OCI-M1 (cell line): ENCODE data around the gene ITPK1.

Experiments used
- DNase-seq: peaks from one replicate; lab custom pipeline; 2025; lab: John Stamatoyannopoulos, UW

The ITPK1 gene

GRCh38 chr14:93061380-93062012, 54.2 kb downstream of the ITPK1 start:
- DNase-seq, result peak; percentile 5

DNA sequence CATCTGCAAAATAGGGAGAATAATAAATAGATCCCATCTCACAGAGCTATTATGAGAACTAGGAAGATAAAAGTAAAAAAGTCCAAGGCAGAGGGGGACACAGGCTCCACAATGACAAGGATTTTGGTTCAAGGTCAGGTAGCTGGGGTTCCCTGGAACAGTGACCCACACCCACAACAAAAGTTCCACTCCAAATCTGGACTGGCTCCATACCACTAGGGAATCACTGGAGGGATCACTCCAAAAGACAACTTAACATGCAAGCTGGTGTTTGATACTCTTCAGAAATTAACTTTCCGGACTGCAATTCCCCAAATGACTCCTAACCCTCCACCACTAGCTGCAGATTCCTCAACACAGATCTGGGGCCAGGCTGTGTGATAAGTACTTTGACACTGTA, 54.9 kb downstream of the ITPK1 start:
- no peak for DNase-seq

DNA sequence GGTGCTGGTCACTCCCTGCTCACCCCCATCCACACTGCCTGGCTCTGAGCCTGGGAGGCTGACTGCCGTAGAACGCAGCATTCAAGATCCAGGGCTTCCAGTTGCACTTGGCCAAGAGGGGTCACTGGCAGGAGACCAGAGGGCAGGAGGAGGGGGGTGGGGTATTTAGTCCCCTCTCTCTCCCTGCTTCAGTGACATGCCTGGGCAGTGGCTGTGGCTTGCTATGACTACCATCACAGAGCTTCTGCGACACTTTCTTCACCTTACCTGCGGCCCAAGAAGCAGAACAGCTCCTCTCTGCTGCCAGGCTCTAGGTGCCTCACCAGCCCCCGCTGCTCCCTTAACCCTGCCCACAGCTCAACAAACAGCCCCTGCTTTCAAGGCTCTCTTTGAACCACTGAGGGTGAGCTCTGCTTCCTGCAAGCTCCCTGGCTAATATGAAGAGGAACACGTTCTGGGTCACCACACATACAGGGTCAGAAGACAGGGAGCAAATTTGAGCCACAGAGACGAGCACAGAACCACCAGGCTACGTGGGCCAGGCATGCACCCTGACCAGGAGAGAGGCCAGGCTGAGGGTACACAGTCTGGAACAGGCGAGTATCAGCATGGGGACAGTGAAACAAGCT, 55.7 kb downstream of the ITPK1 start:
- no peak for DNase-seq

GRCh38 chr14:93059260-93059659, 56.5 kb downstream of the ITPK1 start:
- DNase-seq, result no peak

DNA sequence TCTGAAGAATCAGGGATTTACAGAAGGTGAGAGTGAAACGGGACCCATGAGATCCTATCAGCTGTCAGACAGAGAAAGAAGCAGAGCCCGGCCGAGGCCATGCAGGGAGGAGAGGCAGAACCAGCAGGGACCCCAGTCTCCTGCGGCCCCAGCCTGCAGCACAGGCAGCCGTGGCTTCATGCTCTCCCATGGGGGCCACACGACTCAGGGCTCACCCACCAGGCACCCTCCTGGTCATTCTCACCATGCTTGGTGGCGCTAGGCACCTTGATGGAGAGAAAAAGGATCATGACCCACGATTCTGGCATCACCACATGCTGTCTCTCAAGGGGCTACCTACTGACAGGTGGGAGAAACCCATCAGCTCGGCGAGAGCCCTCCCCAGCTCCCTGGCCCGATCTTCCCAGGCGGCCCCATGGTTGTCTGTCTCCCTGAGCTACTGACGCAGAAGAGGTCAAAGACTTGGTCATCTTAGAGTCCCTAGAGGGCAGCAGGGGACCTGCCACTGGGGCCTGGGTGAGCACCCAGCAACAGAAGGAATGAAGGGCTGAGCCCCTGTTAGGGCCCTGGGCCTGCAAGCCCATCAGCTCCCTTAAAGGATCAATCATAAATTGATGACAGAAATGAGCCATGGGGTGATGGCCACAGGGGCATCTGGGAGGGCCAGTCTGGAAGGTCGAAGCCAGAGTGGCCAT, 58.0 kb downstream of the ITPK1 start:
- no peak for DNase-seq

GRCh38 chr14:93056840-93057585, 58.7 kb downstream of the ITPK1 start:
- DNase-seq, result no peak

DNA sequence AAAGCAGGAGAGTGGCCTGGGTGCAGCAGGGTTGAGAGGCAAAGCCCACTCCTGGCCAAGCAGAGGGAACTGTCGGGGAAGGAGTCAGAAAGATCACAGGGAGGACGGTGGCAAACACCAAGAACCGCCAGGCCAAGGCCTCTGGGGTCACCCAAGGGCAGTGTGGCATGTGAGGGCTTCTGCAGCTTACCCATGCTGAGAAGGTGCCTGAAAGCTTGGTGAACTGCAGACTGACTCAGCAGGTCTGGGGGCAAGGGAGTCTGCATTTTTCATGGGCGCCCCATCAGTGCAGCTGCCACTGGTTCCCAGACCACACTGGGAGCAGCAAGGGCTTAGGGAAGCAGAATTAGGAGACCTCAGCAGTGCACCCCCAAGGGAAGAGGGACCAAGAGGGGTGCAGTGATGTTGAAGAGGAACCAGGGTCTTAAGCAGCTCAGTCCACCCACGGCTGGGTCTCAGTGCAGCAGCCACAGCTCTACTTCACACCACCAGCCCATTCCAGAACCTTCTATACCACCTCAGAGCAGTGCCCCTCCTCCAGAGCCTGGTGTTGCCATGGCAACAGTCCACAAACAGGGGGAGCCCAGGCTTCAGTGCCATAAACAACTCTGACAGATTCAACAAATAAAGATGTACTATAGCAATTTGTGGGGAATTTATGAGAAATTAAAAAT, 59.4 kb downstream of the ITPK1 start:
- no peak for DNase-seq

- DNase-seq, result no peak
Measured at GRCh38 chr14:93055651-93056115, 60.0 kb downstream of the ITPK1 start.

- no peak for DNase-seq
Measured at GRCh38 chr14:93054876-93055275, 60.8 kb downstream of the ITPK1 start.

GRCh38 chr14:93054006-93054405, 61.7 kb downstream of the ITPK1 start:
- no peak for DNase-seq

DNA sequence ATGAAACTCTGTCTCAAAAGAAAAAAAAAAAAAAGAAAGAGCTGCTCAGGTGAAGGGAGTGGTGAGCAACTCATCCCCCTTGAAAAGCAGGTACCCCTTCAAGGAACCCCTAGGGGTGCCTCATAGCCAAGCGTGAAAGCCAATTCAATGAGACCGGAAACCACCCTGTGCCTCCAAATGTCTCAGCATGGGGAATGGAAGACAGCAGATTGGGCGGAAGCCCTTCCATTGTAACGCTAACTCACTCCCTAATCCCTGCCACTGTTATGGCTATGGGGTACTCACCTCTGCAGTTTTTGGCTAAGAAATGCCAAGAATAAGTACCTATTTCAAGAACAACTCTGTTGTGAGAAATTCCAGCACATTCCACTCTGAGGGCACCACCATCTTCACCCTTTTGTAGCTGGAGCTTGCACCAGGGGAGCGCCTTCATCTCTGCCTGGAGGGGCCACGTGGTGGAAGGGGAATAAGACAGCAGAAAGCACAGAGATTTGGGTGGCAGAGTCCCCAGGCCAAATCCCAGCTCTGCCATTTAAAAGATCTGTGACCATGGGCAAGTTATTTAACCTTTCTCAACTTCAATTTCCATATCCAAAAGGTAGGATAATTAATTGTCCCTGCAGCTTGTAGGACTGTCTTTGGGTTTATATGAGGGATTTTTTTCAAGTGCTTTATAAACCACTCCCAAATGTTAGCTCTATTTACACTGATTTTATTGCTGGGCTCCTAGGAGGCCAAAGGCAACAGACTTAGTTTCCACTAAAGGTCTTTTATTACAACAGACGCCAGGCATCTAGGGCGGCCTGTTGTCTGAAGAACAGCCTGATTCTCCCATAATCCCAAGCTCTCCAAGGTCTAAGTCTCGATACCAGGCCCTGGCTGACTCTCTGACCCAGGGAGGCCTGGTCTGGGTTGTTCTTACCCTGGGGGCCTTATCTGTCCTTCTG, 63.9 kb downstream of the ITPK1 start:
- no peak for DNase-seq

GRCh38 chr14:93050761-93051160, 65.0 kb downstream of the ITPK1 start:
- DNase-seq, result no peak

- no peak for DNase-seq
Measured at GRCh38 chr14:93049867-93050331, 65.8 kb downstream of the ITPK1 start.

DNA sequence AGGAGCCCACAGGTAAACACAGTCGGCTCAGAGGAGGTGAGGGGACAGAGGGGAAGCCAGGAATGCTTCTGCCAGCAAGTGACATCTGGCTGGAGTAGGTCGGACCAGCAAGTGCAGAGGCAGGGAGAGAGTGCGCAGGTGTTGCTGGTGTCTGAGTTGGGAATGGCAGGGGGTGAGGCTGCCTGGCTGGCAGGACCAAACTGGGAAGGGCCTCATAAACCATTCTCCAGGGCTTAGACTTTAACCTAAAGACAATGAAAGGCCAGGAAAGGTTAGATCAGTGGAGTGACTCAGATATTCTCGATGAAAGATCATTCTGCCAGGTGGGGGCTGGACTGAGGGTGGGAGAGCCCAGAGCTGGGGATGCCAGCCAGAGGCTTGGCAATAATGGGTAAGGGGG, 66.4 kb downstream of the ITPK1 start:
- DNase-seq, result no peak

- no peak for DNase-seq
Measured at GRCh38 chr14:93048843-93049242, 66.9 kb downstream of the ITPK1 start.

GRCh38 chr14:93047661-93048060, 68.1 kb downstream of the ITPK1 start:
- DNase-seq, result no peak

GRCh38 chr14:93047157-93047556, 68.6 kb downstream of the ITPK1 start:
- DNase-seq, result no peak

DNA sequence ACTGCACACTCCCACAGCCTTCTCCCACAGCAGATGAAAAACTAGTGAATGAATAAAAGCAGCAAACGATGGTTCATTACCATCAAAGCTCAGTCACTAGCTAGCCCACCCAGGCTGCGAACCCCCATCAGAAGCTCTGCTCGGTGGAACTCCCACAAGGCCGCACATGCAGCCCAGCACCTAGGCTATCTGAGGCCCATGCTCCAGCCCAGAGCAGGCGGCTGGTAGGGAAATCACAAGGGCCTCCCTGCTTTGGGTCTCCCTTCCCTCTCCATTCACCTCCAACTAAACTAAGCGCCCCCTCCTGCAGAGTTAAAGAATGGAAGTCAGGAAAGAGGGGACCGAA, 69.0 kb downstream of the ITPK1 start:
- no peak for DNase-seq

GRCh38 chr14:93045965-93046704, 69.6 kb downstream of the ITPK1 start:
- DNase-seq, result peak; percentile 71

GRCh38 chr14:93045211-93045674, 70.5 kb downstream of the ITPK1 start:
- DNase-seq, result peak; percentile 7
